K562 (cell line): ENCODE measurements around the gene RAD52. TPM values are rescaled to one million over a fixed set of nuclear protein-coding genes. Genes with fewer than 3 reads are reported as not detected.

Source experiments
- ATAC-seq: fragments of 200-7000 bp; cut with Tn5 transposase; 3 replicates; pipeline ENCODE4 v1.9.1; 2020; ENCODE audit warnings: moderate library complexity
- BruUV-seq: library from RNA; stranded (reverse); fragments of 400-500 nt; replicated peaks from 2 replicates; lab custom pipeline; 2021; lab: Mats Ljungman, UMichigan
- CTCF ChIA-PET: fragments of 300-600 bp; formaldehyde crosslinking; extraction: SDS; loops from one replicate; lab custom pipeline; 2021; ENCODE audit warnings: low intra/inter-chr PET ratio; lab: Yijun Ruan, JAX
- POLR2A ChIA-PET: fragments of 300-600, 350-650 bp; sonication (Branson Sonifier 250); formaldehyde crosslinking; extraction: SDS; loops from one replicate; lab custom pipeline; 2021; ENCODE audit warnings: antibody characterized with exemption, inconsistent platforms; lab: Yijun Ruan, JAX
- DNase-seq, 4 experiments: peaks; one replicate each; pipeline versions ENCODE4 v3.0.0 to v3.0.0-alpha.2; 2011 to 2018; ENCODE audit warnings: low spot score in 3 of 4, mixed read lengths in 3 of 4; ENCODE audit errors: extremely low read depth in 1 of 4
- FAIRE-seq: peaks from 2 replicates; lab custom pipeline; 2011; peaks lifted over from hg19 to GRCh38; lab: Jason Lieb, UNC
- H2AFZ ChIP-seq: 2 replicates; pipeline ENCODE4 v1.6.0; 2011; ENCODE audit warnings: low read depth, low read length, control low read depth, inconsistent platforms
- H3K27ac ChIP-seq: fragments of 200-600 bp; 3 replicates; pipeline ENCODE4 v1.8.0; 2011; ENCODE audit warnings: low read depth, mild to moderate bottlenecking, control low read depth, inconsistent platforms, low read length, moderate library complexity, mixed read lengths; ENCODE audit errors: extremely low read depth
- H3K27me3 ChIP-seq, 2 experiments: fragments of 300-600 bp in 1 of 2; 2 replicates in 1 of 2; 3 replicates in 1 of 2; pipeline versions ENCODE4 v1.6.0 to v1.8.0; 2011; ENCODE audit warnings: inconsistent platforms in 2 of 2, low read length in 2 of 2, mild to moderate bottlenecking in 1 of 2, mixed read lengths in 1 of 2, moderate library complexity in 1 of 2; ENCODE audit not compliant: control insufficient read depth in 2 of 2, insufficient read depth in 2 of 2
- H3K36me3 ChIP-seq: fragments of 300-600 bp; 3 replicates; pipeline ENCODE4 v1.8.0; 2011; ENCODE audit warnings: mild to moderate bottlenecking, low read length, inconsistent platforms; ENCODE audit not compliant: control insufficient read depth, insufficient read depth
- H3K4me1 ChIP-seq, 2 experiments: fragments of 200-600 bp in 1 of 2; replicated peaks in 1 of 2; 2 replicates in 1 of 2; 3 replicates in 1 of 2; pipeline versions ENCODE4 v1.5.1 to v1.8.0; 2011; ENCODE audit warnings: inconsistent platforms in 2 of 2, low read length in 2 of 2, mild to moderate bottlenecking in 1 of 2, mixed read lengths in 1 of 2, moderate library complexity in 1 of 2; ENCODE audit not compliant: control insufficient read depth in 2 of 2, insufficient read depth in 2 of 2
- H3K4me2 ChIP-seq: 2 replicates; pipeline ENCODE4 v1.6.1; 2011; ENCODE audit warnings: low read length, control low read depth, inconsistent platforms, mixed read lengths; ENCODE audit not compliant: insufficient read depth
- H3K4me3 ChIP-seq: fragments of 200-600 bp; sonication (generic), shearing (Covaris generic); 2 replicates; pipeline ENCODE4 v1.5.1; 2016; ENCODE audit warnings: control low read depth, inconsistent platforms
- H3K79me2 ChIP-seq: fragments of 200-600 bp; 3 replicates; pipeline ENCODE4 v1.8.0; 2011; ENCODE audit warnings: low read length, inconsistent platforms; ENCODE audit not compliant: control insufficient read depth, insufficient read depth
- H3K9ac ChIP-seq, 2 experiments: 2 replicates each; pipeline versions ENCODE4 v1.6.0 to v1.6.1; 2011; ENCODE audit warnings: low read depth in 2 of 2, low read length in 2 of 2, control low read depth in 1 of 2, inconsistent platforms in 1 of 2, mild to moderate bottlenecking in 1 of 2, mixed read lengths in 1 of 2; ENCODE audit not compliant: insufficient read depth in 1 of 2
- H3K9me1 ChIP-seq: one replicate; pipeline ENCODE4 v1.6.0; 2011; ENCODE audit warnings: inconsistent platforms, mild to moderate bottlenecking, low read length, moderate library complexity; ENCODE audit not compliant: control insufficient read depth, insufficient read depth
- H3K9me3 ChIP-seq: replicated peaks from 2 replicates; pipeline ENCODE4 v1.5.1; 2011; ENCODE audit warnings: low read depth, low read length, inconsistent platforms; ENCODE audit not compliant: control insufficient read depth, insufficient read depth
- H4K20me1 ChIP-seq: replicated peaks from 2 replicates; pipeline ENCODE4 v1.6.1; 2011; ENCODE audit warnings: low read length, inconsistent platforms, mixed read lengths; ENCODE audit not compliant: control insufficient read depth, insufficient read depth
- ATF2 ChIP-seq: sonication (generic); formaldehyde crosslinking; IDR thresholded peaks from 2 replicates; pipeline ENCODE4 v1.8.1; 2022; ENCODE audit warnings: missing genetic modification reagents
- LEF1 ChIP-seq: fragments of 450-650 bp; IDR thresholded peaks from 2 replicates; pipeline ENCODE4 v1.6.1; 2016; ENCODE audit warnings: mild to moderate bottlenecking
- SIRT6 ChIP-seq: IDR thresholded peaks from one replicate; pipeline ENCODE4 v1.6.1; 2012; ENCODE audit warnings: low read depth, mild to moderate bottlenecking, control low read depth, inconsistent platforms, low read length, moderate library complexity
- ZMIZ1 ChIP-seq, 2 experiments: fragments of 150-350 bp in 1 of 2; IDR thresholded peaks; 2 replicates each; pipeline ENCODE4 v1.6.1; 2012 to 2016; ENCODE audit warnings: low read depth in 2 of 2, low read length in 2 of 2, mild to moderate bottlenecking in 1 of 2, moderate library complexity in 1 of 2
- WGBS: fragments of 100-300 bp; shearing (Covaris generic); methylation state at CpG from one replicate; pipeline ENCODE4 v1.1.6; 2016; ENCODE audit warnings: low coverage, mixed read lengths; ENCODE audit not compliant: insufficient coverage; ENCODE audit errors: missing lambda C conversion rate; 5-methylcytosine and 5-hydroxymethylcytosine counted together
- in situ Hi-C: fragments of 300-500 bp; cut with MboI; formaldehyde crosslinking; loops from 4 replicates; pipeline ENCODE4 v1.15.0; 2018; ENCODE audit warnings: inconsistent platforms, mixed read lengths
- intact Hi-C: fragments of 100-400 bp; cut with micrococcal nuclease; formaldehyde crosslinking; loops from 2 replicates; pipeline ENCODE4 v1.14.2; 2022
- polyA plus RNA-seq, 8 experiments: library from polyadenylated mRNA; depleted of rRNA in 4 of 8; stranded (reverse) in 5 of 8; unstranded in 3 of 8; fragments of >200 nt; fragmentation: Nextera tagmentation in 2 of 8; fragmentation: Illumina TruSeq in 1 of 8; extraction: Ambion mirVana in 2 of 8; extraction: Trizol in 1 of 8; gene quantifications; 2 replicates each; pipeline versions ENCODE4 v1.2.1 to v1.2.3, GENCODE V29; 2011 to 2014; ENCODE audit warnings: inconsistent platforms in 1 of 8, missing spikeins in 1 of 8
- total RNA-seq, 7 experiments: library from RNA; depleted of rRNA in 6 of 7; stranded (reverse); fragments of >200 nt in 6 of 7; fragmentation: Illumina TruSeq in 2 of 7; extraction: Trizol in 2 of 7; gene quantifications; 2 replicates each; pipeline versions ENCODE4 v1.2.1 to v1.2.3, GENCODE V29; 2011 to 2021; ENCODE audit warnings: low replicate concordance in 1 of 7
- TF ChIP-seq, protein P1 (sequence below): fragments of 250-450 bp; sonication (Bioruptor Pico); IDR thresholded peaks from 2 replicates; pipeline ENCODE4 v1.5.0; 2021; ENCODE audit warnings: mild to moderate bottlenecking, borderline replicate concordance

Gene RAD52
- total and polyA plus RNA-seq, 9 of the 15 experiments (the other 6 are each of a cell fraction or from before 2014, with no cell fraction given), result 1.3 to 15.9 (median 9.3) TPM

DNA sequence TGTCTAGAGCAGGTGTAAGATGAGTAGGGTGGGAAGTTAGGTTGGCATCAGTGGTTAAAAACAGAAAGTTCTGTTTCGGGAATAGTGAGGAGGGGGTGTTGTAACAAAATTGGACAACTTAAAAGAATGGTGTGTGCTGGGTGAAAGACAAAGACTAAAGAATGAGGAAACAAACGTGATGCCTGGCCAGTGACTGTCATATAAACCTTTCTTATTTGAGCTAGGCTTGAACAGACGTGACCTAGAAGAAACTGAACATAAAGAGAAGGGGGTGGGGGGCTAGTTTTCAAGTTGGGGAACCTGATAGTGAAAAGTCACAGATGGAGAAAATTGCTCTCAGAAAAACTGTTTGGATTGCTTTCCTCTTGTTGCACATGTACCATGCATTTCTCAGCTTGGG, 39.6 kb downstream of the RAD52 start:
- FAIRE-seq (no peak), ATAC-seq (no peak), DNase-seq (no peak)
- H3K9me3 ChIP-seq, result no peaks in the 10 kb centered on the region
- no peak overlapping the region for H3K9ac ChIP-seq
- H3K4me3 ChIP-seq, result no peak overlapping the region
- no TSS peak for BruUV-seq
- no peak overlapping the region for H2AFZ ChIP-seq
- peaks cover 83% of the 10 kb centered on the region for H3K36me3 ChIP-seq
- H3K79me2 ChIP-seq, result peaks cover 8% of the 10 kb centered on the region; the same call in 2 of the 3 replicates
- no peaks in the 10 kb centered on the region for H4K20me1 ChIP-seq
- in situ Hi-C loops (no loop called here), intact Hi-C loops (loop anchor here (5.0 kb wide), 1 partner anchor 37 kb away; the partner anchor contains the start of gene RAD52)
- WGBS, result 50% methylated on average over 3 of the region's 3 CpGs
- ChIA-PET CTCF (no interaction called here), POLR2A (interaction anchor here (0.6 to 1.6 kb wide), 2 partner anchors 40 to 455 kb away, joined by 3 to 5 read pairs; partner anchors contain the start of gene RAD52)
- no peak overlapping the region for H3K4me2 ChIP-seq
- no peaks in the 10 kb centered on the region for H3K27me3 ChIP-seq
- H3K4me1 ChIP-seq, result peaks cover 8 to 23% of the 10 kb centered on the region in 2 experiments; a peak in 3 of 5 replicates
- no peaks in the 10 kb centered on the region for H3K9me1 ChIP-seq
- H3K27ac ChIP-seq, result no peak overlapping the region
- TF ChIP-seq ZMIZ1 (IDR thresholded peaks at IDR 0.05; ENCODE audit: low read depth in 2 of 2, low read length in 2 of 2) (no peak), ATF2 (CRISPR knock-in tag) (no peak), SIRT6 (no peak), LEF1 (no peak)
- TF ChIP-seq, protein P1, sequence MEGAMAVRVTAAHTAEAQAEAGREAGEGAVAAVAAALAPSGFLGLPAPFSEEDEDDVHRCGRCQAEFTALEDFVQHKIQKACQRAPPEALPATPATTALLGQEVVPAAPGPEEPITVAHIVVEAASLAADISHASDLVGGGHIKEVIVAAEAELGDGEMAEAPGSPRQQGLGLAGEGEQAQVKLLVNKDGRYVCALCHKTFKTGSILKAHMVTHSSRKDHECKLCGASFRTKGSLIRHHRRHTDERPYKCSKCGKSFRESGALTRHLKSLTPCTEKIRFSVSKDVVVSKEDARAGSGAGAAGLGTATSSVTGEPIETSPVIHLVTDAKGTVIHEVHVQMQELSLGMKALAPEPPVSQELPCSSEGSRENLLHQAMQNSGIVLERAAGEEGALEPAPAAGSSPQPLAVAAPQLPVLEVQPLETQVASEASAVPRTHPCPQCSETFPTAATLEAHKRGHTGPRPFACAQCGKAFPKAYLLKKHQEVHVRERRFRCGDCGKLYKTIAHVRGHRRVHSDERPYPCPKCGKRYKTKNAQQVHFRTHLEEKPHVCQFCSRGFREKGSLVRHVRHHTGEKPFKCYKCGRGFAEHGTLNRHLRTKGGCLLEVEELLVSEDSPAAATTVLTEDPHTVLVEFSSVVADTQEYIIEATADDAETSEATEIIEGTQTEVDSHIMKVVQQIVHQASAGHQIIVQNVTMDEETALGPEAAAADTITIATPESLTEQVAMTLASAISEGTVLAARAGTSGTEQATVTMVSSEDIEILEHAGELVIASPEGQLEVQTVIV, result no peak
